GM12873 (cell line): ENCODE measurements around the gene PTGDS.

Source experiments
- TF ChIP-seq, protein P1 (sequence below): IDR thresholded peaks from 2 replicates; pipeline ENCODE4 v1.5.1; 2012; ENCODE audit warnings: low read depth, mild to moderate bottlenecking, moderate library complexity, low read length, control low read depth; ENCODE audit not compliant: insufficient read depth; ENCODE audit errors: missing control alignments

PTGDS gene

DNA sequence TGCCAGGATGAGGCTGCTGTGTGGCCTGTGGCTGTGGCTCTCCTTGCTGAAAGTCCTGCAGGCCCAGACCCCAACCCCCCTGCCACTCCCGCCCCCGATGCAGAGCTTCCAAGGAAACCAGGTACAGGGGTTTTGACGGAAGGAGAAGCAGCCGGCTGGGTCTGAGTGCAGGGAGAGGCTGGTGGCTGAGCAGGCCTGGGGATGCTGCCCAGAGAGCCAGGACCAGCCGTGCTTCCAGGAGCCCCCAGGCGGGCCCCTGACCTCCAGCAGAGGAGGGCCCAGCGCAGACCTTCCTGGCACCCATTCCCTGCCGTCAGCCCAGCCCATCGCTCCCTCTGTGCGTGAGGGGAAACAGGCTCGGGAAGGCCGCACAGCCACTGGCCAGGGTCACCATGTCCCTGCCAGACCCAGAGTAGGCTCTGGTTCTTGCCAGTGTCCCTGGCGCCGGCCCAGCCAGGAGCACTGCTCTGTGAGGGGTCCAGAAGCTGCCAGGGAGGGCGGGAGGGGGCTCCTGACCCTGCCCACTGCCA is 24.9 kb upstream of the PTGDS start:
- TF ChIP-seq, protein P1, sequence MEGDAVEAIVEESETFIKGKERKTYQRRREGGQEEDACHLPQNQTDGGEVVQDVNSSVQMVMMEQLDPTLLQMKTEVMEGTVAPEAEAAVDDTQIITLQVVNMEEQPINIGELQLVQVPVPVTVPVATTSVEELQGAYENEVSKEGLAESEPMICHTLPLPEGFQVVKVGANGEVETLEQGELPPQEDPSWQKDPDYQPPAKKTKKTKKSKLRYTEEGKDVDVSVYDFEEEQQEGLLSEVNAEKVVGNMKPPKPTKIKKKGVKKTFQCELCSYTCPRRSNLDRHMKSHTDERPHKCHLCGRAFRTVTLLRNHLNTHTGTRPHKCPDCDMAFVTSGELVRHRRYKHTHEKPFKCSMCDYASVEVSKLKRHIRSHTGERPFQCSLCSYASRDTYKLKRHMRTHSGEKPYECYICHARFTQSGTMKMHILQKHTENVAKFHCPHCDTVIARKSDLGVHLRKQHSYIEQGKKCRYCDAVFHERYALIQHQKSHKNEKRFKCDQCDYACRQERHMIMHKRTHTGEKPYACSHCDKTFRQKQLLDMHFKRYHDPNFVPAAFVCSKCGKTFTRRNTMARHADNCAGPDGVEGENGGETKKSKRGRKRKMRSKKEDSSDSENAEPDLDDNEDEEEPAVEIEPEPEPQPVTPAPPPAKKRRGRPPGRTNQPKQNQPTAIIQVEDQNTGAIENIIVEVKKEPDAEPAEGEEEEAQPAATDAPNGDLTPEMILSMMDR = no peak

DNA sequence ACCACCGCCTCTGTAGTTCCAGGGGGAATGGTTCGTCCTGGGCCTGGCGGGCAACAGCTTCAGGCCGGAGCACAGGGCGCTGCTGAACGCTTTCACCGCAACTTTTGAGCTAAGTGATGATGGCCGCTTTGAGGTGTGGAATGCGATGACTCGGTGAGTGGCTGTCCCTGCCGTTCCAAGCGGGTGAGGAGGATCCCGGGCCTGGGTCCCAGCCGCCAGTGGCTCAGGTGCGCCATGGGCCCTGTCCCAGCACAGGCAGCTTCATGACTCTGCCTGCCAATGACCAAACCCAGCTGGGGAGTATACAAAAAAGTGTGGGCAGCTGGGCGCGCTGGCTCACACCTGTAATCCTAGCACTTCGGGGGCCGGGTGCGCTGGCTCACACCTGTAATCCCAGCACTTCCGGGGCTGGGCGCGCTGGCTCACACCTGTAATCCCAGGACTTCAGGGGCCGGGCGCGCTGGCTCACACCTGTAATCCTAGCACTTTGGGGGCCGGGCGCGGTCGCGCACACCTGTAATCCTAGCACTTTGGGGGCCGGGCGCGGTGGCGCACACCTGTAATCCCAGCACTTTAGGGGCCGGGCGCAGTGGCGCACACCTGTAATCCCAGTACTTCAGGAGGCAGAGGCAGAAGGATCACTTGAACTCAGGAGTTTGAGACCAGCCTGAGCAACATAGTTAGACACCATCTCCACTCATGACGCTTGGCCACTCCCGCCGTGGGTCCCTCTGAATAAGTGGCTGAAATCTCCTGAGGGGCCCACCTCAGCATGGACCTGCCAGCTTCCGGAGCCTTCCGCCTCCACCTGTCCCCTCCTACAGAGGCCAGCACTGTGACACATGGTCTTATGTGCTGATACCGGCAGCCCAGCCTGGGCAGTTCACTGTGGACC is 24.2 kb upstream of the PTGDS start:
- TF ChIP-seq, protein P1 = no peak

DNA sequence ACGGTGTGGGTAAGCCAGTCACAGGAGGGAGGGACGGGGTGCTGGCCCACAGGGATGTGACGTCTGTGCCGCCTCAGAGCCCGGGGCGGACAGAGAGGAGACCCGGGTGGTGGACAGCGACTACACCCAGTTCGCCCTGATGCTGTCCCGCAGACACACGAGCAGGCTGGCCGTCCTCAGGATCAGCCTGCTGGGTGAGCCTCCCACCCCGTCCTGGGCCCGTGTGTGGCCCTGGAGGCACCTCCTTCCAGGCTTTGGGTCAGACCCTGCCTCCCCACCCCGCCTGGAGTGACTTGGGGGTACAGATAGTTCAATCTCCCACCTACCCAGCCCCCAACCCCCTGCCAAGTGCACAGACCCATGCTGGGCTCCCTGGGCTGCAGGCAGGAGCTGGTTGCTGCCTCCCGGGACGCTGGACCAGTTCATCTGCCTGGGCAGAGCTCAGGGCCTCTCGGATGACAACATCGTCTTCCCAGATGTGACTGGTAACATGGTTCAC is 23.5 kb upstream of the PTGDS start:
- TF ChIP-seq, protein P1 = no peak

DNA sequence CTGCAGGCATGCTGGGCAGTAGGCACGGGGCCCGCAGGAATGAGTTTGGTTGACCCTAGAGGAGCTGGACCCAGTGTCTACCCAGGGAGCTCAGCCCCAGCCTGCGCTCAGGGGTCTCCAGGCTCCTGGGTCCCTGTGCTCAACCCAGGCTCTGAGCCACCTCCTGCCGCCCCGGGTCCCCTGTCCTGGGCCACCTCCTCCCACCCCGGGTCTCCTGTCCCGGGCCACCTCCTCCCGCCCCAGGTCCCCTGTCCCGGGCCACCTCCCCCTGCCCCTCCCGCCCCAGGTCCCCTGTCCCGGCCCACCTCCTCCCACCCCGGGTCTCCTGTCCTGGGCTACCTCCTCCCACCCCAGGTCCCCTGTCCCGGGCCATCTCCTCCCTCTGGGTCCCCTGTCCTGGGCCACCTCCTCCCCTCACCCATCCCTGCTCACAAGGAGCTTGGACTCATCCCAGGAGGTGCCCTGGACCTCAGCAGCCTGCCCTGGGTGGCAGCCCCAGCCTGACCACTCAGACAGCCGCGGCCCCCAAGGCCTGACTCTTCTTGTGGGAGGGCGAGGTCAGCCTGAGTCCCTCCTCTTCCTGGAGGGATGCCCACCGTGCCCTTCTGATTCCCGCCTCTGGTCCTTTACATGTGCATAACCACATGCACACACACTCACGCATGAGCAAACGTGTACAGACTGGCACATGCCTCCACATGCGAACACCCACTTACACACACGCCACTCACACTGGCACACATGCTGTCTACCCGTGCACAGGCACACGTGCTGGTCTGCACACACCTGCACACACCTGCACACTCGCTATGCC is 22.8 kb upstream of the PTGDS start:
- TF ChIP-seq, protein P1 = no peak

DNA sequence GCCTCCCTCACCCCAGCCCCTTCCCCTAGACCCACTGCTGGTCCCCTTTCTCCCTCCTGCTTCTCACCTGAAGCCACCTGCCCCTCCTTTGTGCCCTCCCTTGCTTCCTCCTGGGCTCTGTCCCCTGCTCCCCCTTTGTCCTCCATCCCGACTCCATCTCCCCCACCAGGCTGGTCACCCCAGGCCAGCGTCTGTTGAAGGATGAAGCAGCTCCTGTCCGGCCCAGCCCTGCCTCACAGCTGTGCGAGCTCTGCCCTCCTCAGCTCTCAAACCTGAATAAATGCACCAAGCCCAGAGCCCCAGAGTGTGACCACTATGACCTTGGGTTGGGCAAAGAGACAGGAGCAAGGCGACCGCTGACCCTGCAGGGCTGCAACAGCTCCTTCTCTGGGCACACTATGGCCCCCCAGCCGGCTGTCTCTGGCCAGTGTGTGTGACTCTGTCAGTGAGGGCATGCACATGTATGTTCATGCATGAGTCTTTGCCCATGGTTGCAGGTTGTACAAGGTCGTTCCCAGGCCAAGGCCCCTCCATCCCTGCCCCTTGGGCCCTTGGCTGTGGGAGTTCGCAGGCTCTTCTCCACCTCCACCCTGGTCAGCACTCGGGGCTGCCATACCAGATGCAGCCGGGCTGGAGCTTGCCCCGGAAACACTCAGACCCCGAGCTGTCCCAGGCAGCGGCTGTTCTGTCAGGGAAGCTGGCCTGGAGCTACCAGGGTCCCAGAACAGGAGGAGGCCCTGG is 21.9 kb upstream of the PTGDS start:
- TF ChIP-seq, protein P1 = no peak

DNA sequence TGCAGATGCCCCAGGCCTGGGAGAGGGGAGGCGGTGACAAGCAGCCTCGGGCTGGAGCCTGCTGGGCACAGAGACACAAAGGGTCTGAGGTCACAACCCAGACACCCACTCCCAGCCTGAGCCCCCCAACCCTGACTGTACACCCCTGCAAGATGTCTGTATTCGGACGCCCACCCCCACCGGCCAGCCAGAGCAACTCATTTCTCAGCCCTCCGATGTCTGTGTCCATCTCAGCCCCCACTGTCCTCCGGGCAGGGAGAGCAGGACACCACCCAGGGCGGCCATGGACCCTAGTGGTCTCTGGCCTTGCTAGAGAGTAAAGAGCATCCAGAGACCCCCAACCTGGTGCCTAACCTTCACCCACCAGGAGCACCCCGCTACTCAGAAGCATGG is 21.4 kb upstream of the PTGDS start:
- TF ChIP-seq, protein P1 = no peak
